GM23248 (cell line): ENCODE data around the gene TBL1Y.

Experiments used
- EZH2 ChIP-seq: fragments of 200-600 bp; sonication (generic); IDR thresholded peaks from 2 replicates; pipeline ENCODE4 v1.6.1; 2018; ENCODE audit warnings: antibody characterized with exemption, mild to moderate bottlenecking; ENCODE audit not compliant: insufficient read depth, poor library complexity, severe bottlenecking
- EZH2phosphoT487 ChIP-seq: fragments of 200-600 bp; sonication (generic); IDR thresholded peaks from 2 replicates; pipeline ENCODE4 v1.6.1; 2018; ENCODE audit warnings: antibody characterized with exemption, moderate library complexity, mild to moderate bottlenecking, low read depth; ENCODE audit not compliant: insufficient read depth

GRCh38 chrY:6895236-6895635 is 15.3 kb upstream of the TBL1Y start:
- no peak for TF ChIP-seq EZH2
- TF ChIP-seq EZH2phosphoT487: no peak
